HepG2 (cell line): ENCODE measurements around the gene POFUT1. TPM values are rescaled to one million over a fixed set of nuclear protein-coding genes. Genes with fewer than 3 reads are reported as not detected.

Source experiments
- ARHGAP35 ChIP-seq: sonication (generic); formaldehyde crosslinking; IDR thresholded peaks from 2 replicates; pipeline ENCODE4 v1.9.0; 2022; ENCODE audit warnings: mild to moderate bottlenecking, inconsistent platforms, moderate library complexity, missing genetic modification reagents, borderline replicate concordance
- CCDC6 ChIP-seq: sonication (generic); formaldehyde crosslinking; IDR thresholded peaks from 2 replicates; pipeline ENCODE4 v1.8.1; 2022; ENCODE audit warnings: mild to moderate bottlenecking, missing genetic modification reagents, moderate library complexity
- MATR3 ChIP-seq: sonication (generic); formaldehyde crosslinking; IDR thresholded peaks from 2 replicates; pipeline ENCODE4 v1.4.0; 2020; ENCODE audit warnings: missing genetic modification reagents
- MBD4 ChIP-seq: IDR thresholded peaks from 2 replicates; pipeline ENCODE4 v1.6.1; 2012; ENCODE audit warnings: low read length, inconsistent platforms, borderline replicate concordance
- NAIF1 ChIP-seq: sonication (generic); formaldehyde crosslinking; IDR thresholded peaks from 2 replicates; pipeline ENCODE4 v1.5.0; 2020; ENCODE audit warnings: mild to moderate bottlenecking, missing genetic modification reagents, borderline replicate concordance
- STAG1 ChIP-seq: sonication (generic); formaldehyde crosslinking; IDR thresholded peaks from 2 replicates; pipeline ENCODE4 v1.4.0; 2020; ENCODE audit warnings: missing genetic modification reagents
- TCF12 ChIP-seq, 2 experiments: fragments of 450-650 bp in 1 of 2; sonication (generic) in 1 of 2; formaldehyde crosslinking in 1 of 2; IDR thresholded peaks; 2 replicates each; pipeline versions ENCODE4 v1.6.1 to v1.8.0; 2017 to 2022; ENCODE audit warnings: antibody characterized with exemption in 1 of 2, mild to moderate bottlenecking in 1 of 2, missing genetic modification reagents in 1 of 2, moderate library complexity in 1 of 2
- ZNF180 ChIP-seq: sonication (generic); formaldehyde crosslinking; IDR thresholded peaks from 2 replicates; pipeline ENCODE4 v1.4.0; 2020; ENCODE audit warnings: low read depth, missing genetic modification reagents, borderline replicate concordance
- ZNF260 ChIP-seq: sonication (generic); formaldehyde crosslinking; IDR thresholded peaks from 2 replicates; pipeline ENCODE4 v1.4.0; 2020; ENCODE audit warnings: missing genetic modification reagents, low read depth, mild to moderate bottlenecking, borderline replicate concordance
- polyA plus RNA-seq, 8 experiments: library from polyadenylated mRNA; depleted of rRNA in 3 of 8; stranded (reverse) in 7 of 8; unstranded in 1 of 8; fragments of >200 nt; fragmentation: Illumina TruSeq in 4 of 8; extraction: Trizol in 4 of 8; gene quantifications; 2 replicates each; pipeline versions ENCODE4 v1.2.1 to v1.2.3, GENCODE V29; 2011 to 2016; ENCODE audit warnings: low read depth in 4 of 8, missing spikeins in 1 of 8, mixed read lengths in 1 of 8; ENCODE audit not compliant: insufficient read depth in 1 of 8
- total RNA-seq, 5 experiments: library from RNA; depleted of rRNA; stranded (reverse); fragments of >200 nt; fragmentation: Illumina TruSeq; extraction: Trizol; gene quantifications; 2 replicates each; pipeline ENCODE4 v1.2.3, GENCODE V29; 2016; ENCODE audit warnings: low read depth in 1 of 5
- TF ChIP-seq, protein P1 (sequence below): sonication (generic); formaldehyde crosslinking; IDR thresholded peaks from 2 replicates; pipeline ENCODE4 v1.5.0; 2020; ENCODE audit warnings: mild to moderate bottlenecking, missing genetic modification reagents, borderline replicate concordance
- TF ChIP-seq, protein P2 (sequence below): sonication (generic); formaldehyde crosslinking; IDR thresholded peaks from 2 replicates; pipeline ENCODE4 v1.5.1; 2020; ENCODE audit warnings: missing genetic modification reagents, mild to moderate bottlenecking, borderline replicate concordance
- TF ChIP-seq, protein P3 (sequence below): sonication (generic); formaldehyde crosslinking; IDR thresholded peaks from 2 replicates; pipeline ENCODE4 v1.4.0; 2020; ENCODE audit warnings: mild to moderate bottlenecking, missing genetic modification reagents
- TF ChIP-seq, protein P4 (sequence below): sonication (generic); formaldehyde crosslinking; IDR thresholded peaks from 2 replicates; pipeline ENCODE4 v1.5.0; 2020; ENCODE audit warnings: missing genetic modification reagents

The POFUT1 gene
- total and polyA plus RNA-seq, 2 of the 13 experiments (the other 11 are each of a cell fraction or from before 2014, with no cell fraction given) = 35.5 to 58.3 TPM

DNA sequence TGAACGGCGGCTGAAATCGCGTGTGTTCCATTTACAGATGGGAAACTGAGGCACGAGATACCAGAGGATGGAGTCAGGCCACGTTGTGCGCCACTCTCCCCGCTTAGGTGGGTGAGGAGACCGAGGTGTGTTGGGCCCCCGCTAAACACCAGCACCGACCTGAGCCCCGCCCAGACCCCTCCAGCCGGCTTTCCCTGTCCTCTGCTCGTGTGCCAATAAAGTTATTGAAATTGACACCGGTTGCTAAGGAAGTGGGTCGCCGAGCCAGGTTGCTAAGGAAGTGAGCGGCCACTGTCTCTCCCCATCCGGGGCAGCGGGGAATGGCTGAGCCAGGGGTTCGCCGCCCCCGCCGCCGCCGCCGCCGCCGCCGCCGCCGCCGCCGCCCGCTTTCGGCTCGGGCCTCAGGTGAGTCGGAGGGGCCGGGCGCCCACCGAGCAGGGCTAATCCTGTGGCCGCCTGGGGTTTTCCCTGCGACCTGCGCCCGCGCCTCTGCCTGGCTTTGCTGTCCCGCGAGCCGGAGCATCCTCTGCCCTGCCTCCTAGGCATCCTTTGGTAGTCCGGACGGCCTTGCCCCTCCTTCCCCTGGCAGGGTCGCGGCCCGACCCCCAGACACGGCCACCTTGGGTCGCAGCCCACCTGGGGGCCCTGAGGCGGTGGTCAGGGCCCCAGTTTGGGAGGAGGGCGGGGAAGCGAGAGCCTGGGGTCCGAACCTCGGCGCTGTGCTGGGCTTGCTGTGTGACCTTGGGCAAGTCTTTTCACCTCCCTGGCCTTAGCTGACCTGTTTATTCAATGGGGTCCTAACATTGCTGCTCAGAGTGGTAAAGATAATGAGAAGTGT lies 69.9 kb downstream of the POFUT1 start, which contains the start of gene KIF3B (continued):
- TF ChIP-seq, protein P1, sequence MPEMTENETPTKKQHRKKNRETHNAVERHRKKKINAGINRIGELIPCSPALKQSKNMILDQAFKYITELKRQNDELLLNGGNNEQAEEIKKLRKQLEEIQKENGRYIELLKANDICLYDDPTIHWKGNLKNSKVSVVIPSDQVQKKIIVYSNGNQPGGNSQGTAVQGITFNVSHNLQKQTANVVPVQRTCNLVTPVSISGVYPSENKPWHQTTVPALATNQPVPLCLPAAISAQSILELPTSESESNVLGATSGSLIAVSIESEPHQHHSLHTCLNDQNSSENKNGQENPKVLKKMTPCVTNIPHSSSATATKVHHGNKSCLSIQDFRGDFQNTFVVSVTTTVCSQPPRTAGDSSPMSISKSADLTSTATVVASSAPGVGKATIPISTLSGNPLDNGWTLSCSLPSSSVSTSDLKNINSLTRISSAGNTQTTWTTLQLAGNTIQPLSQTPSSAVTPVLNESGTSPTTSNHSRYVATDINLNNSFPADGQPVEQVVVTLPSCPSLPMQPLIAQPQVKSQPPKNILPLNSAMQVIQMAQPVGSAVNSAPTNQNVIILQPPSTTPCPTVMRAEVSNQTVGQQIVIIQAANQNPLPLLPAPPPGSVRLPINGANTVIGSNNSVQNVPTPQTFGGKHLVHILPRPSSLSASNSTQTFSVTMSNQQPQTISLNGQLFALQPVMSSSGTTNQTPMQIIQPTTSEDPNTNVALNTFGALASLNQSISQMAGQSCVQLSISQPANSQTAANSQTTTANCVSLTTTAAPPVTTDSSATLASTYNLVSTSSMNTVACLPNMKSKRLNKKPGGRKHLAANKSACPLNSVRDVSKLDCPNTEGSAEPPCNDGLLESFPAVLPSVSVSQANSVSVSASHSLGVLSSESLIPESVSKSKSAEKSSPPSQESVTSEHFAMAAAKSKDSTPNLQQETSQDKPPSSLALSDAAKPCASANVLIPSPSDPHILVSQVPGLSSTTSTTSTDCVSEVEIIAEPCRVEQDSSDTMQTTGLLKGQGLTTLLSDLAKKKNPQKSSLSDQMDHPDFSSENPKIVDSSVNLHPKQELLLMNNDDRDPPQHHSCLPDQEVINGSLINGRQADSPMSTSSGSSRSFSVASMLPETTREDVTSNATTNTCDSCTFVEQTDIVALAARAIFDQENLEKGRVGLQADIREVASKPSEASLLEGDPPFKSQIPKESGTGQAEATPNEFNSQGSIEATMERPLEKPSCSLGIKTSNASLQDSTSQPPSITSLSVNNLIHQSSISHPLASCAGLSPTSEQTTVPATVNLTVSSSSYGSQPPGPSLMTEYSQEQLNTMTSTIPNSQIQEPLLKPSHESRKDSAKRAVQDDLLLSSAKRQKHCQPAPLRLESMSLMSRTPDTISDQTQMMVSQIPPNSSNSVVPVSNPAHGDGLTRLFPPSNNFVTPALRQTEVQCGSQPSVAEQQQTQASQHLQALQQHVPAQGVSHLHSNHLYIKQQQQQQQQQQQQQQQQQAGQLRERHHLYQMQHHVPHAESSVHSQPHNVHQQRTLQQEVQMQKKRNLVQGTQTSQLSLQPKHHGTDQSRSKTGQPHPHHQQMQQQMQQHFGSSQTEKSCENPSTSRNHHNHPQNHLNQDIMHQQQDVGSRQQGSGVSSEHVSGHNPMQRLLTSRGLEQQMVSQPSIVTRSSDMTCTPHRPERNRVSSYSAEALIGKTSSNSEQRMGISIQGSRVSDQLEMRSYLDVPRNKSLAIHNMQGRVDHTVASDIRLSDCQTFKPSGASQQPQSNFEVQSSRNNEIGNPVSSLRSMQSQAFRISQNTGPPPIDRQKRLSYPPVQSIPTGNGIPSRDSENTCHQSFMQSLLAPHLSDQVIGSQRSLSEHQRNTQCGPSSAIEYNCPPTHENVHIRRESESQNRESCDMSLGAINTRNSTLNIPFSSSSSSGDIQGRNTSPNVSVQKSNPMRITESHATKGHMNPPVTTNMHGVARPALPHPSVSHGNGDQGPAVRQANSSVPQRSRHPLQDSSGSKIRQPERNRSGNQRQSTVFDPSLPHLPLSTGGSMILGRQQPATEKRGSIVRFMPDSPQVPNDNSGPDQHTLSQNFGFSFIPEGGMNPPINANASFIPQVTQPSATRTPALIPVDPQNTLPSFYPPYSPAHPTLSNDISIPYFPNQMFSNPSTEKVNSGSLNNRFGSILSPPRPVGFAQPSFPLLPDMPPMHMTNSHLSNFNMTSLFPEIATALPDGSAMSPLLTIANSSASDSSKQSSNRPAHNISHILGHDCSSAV = peak; percentile 75; the same call in 1 of the 2 replicates
- 0 out of 2 replicates have a peak, but pooled peaks have one; percentile 57 for TF ChIP-seq MATR3 (CRISPR knock-in tag)
- TF ChIP-seq, protein P2, sequence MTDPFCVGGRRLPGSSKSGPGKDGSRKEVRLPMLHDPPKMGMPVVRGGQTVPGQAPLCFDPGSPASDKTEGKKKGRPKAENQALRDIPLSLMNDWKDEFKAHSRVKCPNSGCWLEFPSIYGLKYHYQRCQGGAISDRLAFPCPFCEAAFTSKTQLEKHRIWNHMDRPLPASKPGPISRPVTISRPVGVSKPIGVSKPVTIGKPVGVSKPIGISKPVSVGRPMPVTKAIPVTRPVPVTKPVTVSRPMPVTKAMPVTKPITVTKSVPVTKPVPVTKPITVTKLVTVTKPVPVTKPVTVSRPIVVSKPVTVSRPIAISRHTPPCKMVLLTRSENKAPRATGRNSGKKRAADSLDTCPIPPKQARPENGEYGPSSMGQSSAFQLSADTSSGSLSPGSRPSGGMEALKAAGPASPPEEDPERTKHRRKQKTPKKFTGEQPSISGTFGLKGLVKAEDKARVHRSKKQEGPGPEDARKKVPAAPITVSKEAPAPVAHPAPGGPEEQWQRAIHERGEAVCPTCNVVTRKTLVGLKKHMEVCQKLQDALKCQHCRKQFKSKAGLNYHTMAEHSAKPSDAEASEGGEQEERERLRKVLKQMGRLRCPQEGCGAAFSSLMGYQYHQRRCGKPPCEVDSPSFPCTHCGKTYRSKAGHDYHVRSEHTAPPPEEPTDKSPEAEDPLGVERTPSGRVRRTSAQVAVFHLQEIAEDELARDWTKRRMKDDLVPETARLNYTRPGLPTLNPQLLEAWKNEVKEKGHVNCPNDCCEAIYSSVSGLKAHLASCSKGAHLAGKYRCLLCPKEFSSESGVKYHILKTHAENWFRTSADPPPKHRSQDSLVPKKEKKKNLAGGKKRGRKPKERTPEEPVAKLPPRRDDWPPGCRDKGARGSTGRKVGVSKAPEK (CRISPR knock-in tag) = no peak
- 0 out of 2 replicates have a peak, but pooled peaks have one; percentile 45 for TF ChIP-seq NAIF1 (CRISPR knock-in tag)
- no peak for TF ChIP-seq TCF12 (IDR thresholded peaks at IDR 0.05)
- peak; percentile 12; the same call in 1 of the 2 replicates for TF ChIP-seq TCF12 (CRISPR knock-in tag; IDR thresholded peaks at IDR 0.05)
- TF ChIP-seq, protein P3, sequence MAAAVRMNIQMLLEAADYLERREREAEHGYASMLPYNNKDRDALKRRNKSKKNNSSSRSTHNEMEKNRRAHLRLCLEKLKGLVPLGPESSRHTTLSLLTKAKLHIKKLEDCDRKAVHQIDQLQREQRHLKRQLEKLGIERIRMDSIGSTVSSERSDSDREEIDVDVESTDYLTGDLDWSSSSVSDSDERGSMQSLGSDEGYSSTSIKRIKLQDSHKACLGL (CRISPR knock-in tag) = peak; percentile 38; the same call in 1 of the 2 replicates
- TF ChIP-seq ZNF180 (CRISPR knock-in tag) = no peak; the same call in 1 of the 2 replicates
- peak; percentile 21; the same call in 1 of the 2 replicates for TF ChIP-seq STAG1 (CRISPR knock-in tag)
- TF ChIP-seq CCDC6 (CRISPR knock-in tag) = peak; percentile 34; the same call in 1 of the 2 replicates
- no peak for TF ChIP-seq ZNF260 (CRISPR knock-in tag)
- peak; percentile 68; the same call in 1 of the 2 replicates for TF ChIP-seq ARHGAP35 (CRISPR knock-in tag)
- TF ChIP-seq MBD4 = no peak
- TF ChIP-seq, protein P4, sequence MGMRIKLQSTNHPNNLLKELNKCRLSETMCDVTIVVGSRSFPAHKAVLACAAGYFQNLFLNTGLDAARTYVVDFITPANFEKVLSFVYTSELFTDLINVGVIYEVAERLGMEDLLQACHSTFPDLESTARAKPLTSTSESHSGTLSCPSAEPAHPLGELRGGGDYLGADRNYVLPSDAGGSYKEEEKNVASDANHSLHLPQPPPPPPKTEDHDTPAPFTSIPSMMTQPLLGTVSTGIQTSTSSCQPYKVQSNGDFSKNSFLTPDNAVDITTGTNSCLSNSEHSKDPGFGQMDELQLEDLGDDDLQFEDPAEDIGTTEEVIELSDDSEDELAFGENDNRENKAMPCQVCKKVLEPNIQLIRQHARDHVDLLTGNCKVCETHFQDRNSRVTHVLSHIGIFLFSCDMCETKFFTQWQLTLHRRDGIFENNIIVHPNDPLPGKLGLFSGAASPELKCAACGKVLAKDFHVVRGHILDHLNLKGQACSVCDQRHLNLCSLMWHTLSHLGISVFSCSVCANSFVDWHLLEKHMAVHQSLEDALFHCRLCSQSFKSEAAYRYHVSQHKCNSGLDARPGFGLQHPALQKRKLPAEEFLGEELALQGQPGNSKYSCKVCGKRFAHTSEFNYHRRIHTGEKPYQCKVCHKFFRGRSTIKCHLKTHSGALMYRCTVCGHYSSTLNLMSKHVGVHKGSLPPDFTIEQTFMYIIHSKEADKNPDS (CRISPR knock-in tag) = no peak
